GM12873 (cell line): ENCODE measurements around the gene TPO.

ENCODE experiments used
- CTCF ChIP-seq: IDR thresholded peaks from 2 replicates; pipeline ENCODE4 v1.5.1; 2012; ENCODE audit warnings: low read depth, mild to moderate bottlenecking, moderate library complexity, low read length, control low read depth; ENCODE audit not compliant: insufficient read depth; ENCODE audit errors: missing control alignments

TPO gene

DNA sequence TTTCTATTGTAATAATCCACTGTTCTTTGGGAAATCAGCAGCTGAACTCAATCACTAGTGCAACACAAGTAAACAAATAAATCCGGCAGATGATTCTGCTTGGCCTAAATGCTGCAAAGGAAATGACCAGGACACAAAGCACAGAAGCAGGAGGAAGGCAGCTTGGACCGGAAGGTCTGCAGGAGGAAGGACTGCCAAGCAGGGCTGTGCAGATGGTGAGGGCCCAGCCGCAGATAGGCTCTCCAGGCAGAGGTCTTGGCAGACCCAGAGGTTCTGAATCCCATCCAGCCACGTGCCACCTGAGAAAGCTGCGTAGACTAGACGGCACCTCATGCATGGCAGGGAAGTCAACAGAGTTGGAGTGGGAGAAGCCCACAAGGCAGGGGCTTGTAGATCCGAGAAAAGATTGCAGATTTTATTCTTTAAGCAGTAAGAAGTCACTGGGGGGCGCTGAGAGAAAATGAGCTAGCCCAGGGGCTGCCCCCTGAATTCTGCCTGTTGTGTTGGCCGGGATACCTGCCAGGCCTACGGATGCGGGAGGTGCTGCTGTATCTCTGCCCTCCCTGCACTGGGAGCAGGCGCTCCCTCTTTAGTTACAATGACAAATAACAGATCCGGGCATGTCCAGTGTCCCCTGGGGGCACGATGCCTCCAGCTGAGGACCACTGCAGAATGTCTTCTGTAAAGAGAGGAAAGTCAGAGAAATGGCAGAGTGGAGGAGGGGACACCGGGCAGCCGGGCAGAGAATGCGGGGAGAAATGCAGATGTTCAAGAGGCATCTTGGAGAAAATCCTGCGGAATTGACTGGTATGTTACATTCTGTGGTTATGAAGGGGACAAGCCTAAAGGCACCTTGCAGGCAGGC, 177.6 kb downstream of the TPO start:
- TF ChIP-seq CTCF, result no peak

DNA sequence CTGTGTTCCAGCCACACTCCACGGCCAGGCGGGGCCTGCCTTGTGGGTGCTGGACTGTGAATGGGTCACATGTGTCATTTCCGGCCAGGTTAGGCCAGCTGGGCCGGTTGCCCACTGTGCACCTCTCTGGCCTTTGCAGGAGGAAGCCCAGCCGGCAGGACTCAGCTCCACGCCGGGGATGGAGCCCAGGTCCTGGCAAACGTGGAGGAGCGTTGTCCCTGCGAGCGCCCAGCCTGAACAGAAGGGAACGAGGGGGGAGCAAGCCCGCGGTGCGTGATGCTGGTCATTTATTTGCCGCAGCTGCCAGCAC, 178.2 kb downstream of the TPO start:
- TF ChIP-seq CTCF, result no peak
